HG03060 (cell line): Measurements from ENCODE around the gene SLC29A2.
A peak's percentile ranks its signal among the peaks of the same experiment; 100 is the strongest.
"Not testable (repeated sequence)": the region's sequence is repeated elsewhere in the genome, so short reads cannot be mapped to it uniquely, and the experiment has no call there.

ENCODE experiments used
- ATAC-seq: cut with Tn5 transposase; IDR thresholded peaks from one replicate; pipeline ENCODE4 v1.9.1; 2021; ENCODE audit warnings: low read depth, moderate number of reproducible peaks; ENCODE audit not compliant: unreplicated experiment

SLC29A2 gene

DNA sequence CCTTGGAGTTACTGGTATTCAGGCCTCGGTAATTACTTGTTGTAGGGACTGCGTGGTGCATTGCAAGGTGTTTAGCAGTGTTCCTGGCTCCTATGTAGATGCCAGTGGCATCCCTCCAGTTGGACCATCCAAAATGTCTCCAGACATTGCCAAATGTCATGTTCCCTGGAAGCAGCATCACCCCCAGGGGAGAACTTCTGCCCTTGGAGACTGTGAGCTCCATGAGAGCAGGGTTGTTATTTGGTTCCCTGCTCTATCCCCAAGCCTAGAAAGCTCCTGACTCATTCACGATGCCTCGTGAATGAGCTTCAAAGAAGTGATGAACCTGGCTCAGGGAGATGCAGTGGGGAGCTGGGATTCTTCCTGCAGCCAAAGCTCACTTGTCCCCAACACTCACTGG is 50.0 kb downstream of the SLC29A2 start:
- ATAC-seq, result no peak

DNA sequence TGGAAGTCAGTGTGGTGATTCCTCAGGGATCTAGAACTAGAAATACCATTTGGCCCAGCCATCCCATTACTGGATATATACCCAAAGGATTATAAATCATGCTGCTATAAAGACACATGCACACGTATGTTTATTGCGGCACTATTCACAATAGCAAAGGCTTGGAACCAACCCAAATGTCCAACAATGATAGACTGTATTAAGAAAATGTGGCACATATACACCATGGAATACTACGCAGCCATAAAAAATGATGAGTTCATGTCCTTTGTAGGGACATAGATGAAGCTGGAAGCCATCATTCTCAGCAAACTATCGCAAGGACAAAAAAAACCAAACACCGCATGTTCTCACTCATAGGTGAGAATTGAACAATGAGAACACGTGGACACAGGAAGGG is 50.8 kb downstream of the SLC29A2 start:
- ATAC-seq, result not testable (repeated sequence)

DNA sequence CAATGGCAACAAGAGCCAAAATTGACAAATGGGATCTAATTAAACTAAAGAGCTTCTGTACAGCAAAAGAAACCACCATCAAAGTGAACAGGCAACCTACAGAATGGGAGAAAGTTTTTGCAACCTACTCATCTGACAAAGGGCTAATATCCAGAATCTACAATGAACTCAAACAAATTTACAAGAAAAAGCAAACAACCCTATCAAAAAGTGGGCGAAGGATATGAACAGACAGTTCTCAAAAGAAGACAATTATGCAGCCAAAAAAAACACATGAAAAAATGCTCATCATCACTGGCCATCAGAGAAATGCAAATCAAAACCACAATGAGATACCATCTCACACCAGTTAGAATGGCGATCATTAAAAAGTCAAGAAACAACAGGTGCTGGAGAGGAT is 51.3 kb downstream of the SLC29A2 start:
- not testable (repeated sequence) for ATAC-seq

DNA sequence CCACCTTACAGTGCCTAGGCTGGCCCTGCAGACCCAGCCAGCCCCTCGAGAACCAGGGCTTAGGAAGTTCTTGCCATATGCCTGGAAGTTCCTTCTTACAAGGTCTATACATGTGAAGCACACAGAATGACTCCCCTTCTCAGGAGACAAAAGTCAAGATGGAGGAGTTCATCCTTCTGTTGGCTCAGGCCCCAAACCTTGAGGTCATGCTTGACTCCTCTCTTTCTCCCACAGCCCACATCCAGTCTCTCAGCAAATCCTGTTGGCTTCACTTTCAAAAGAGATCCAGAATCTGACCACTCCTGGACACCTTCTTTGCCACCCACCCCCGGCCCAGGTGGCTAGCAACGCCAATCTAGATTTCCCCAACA is 53.0 kb downstream of the SLC29A2 start:
- ATAC-seq, result no peak

DNA sequence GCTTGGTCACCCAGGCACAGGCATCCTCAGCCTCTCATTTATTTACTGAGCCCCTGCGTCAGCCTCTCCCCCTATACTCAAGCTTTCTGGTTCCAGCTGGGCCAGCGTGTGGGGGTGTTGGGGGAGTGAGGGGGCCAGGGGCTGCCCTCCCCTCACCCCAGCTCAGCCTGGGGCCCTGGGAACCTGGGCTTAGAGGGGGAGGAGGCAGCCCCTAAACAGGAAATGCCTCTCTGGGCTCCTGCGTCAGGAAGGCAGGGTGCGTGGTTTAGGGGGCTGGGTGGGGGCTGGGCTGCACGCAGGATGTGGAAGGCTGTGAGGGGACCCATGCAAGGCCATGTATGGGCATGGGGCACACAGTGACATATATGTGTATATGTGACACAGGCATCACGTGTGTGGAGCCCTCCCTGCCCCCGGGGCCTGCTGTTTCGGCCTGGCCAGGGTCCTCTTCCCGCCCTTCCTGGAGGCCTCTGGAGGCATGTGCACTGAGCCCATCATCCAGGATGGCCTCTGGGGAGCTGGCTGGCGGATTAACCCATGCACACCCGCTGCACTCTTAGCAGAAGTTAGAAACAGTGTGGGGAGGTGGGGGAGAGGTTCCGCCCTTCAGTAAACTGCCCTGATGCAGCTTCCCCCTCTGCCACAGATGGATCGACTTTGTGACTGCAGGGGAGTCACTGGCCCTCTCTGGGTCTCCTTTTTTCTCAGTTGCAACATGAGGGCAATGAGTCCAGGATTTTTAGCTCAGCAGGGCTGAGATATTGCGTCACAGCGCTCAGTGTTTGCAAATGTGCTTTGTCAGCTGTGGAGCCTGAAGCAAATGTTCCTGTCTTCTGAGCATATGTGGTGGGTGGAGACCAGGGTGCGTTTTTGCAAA is 53.6 kb downstream of the SLC29A2 start:
- no peak for ATAC-seq

DNA sequence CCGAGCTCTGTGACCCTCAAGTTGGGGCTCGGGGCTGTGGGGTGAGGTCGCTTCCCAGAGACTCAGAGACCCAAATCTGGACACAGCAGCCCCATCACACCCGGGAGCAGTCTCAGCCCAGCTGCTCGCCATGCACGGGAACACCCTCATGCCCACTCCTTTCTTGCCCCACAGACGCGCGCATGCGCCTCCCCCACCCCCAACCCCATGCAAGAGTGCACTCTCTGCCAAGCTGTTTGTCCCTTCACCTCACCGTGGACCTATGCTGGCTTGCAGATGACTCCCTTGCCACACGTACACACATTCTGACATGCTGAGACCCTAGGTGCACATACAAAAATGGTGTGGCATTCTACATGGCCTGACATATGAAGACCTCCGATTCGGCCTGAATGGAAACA is 54.2 kb downstream of the SLC29A2 start:
- ATAC-seq, result no peak

DNA sequence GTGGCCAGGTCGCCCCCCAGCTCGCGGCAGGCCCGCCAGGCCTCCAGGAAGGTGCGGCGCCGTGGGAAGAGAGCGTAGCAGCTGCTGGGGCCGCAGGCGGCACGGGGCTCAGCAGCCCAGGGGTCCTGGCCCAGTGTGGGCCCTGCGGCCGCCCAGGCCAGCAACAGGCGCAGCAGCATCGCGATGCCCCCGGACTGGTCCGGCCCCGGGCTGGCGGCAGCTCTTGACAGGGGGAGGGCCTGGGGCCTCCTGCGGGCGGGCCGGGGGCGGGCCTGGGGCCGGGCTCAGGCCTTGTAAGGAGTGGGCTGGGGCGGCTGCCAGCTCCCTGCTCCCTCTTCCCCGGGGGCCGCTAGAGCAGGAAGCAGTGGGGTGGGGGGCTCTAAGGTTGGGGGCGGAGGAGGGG is 54.7 kb downstream of the SLC29A2 start, which contains the start of gene CD248:
TSS of gene CD248 (minus strand) at position 196 of the 403 bp plus-strand sequence. CDS start at position 179, 17 bp downstream.
- no peak for ATAC-seq

DNA sequence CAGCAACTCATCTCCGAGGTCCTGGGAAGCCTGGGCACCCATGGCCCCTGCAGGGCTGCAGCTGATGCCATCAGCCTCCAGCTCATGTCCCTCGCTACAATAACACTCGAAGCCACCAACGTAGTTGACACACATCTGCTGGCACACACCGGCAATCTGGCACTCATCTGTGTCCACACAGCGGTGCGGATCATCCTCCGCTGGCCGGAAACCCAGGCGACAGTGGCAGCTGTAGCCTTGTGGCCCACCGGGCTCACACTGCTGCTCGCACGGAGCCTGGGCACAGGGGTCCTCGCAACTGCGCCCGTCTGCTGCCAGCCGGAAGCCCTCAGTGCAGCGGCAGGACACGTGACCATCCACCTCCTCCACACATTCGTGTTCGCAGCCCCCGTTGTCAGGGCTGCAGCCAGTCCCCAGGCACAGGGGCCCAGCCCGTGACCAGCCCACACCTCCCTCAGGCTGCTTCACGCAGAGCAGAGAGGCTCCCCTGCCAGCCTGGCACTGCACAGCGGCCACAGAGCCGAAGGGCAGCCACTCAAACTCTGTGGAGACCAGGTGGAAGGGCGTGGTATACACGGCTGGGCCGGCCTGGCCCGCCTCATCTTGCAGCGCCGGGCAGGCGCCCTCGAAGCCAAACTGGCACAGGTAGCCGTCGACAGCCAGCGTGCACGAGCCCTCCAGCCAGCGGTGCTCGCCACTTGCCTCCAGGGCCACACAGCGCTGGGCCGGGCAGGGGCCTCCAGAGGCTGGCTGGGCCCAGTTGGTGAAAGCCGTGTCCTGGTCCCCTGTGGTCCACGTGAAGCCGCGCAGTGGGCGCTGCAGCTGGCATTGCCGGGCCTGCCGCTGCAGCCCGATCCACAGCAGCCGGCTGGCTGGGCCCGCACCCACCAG is 55.4 kb downstream of the SLC29A2 start:
- no peak for ATAC-seq

DNA sequence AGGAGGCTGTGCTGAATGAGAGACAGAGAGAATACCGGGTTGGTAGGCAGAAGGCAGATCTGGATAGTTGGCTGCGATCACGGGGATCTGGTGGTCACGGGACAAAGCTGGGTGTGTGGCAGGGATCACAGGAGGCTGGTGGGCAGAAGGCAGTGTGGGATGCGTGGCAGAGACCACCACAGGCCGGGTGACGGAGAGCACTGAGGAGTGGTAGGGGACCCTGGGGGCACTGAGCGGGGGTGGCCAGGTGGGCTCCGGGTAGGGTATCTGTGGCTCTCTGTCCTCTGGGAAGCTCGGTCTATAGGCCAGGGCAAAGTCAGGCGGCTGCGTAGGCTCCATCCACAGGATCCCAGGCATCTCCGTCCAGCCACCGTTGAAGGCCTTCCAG is 56.1 kb downstream of the SLC29A2 start:
- ATAC-seq, result no peak

DNA sequence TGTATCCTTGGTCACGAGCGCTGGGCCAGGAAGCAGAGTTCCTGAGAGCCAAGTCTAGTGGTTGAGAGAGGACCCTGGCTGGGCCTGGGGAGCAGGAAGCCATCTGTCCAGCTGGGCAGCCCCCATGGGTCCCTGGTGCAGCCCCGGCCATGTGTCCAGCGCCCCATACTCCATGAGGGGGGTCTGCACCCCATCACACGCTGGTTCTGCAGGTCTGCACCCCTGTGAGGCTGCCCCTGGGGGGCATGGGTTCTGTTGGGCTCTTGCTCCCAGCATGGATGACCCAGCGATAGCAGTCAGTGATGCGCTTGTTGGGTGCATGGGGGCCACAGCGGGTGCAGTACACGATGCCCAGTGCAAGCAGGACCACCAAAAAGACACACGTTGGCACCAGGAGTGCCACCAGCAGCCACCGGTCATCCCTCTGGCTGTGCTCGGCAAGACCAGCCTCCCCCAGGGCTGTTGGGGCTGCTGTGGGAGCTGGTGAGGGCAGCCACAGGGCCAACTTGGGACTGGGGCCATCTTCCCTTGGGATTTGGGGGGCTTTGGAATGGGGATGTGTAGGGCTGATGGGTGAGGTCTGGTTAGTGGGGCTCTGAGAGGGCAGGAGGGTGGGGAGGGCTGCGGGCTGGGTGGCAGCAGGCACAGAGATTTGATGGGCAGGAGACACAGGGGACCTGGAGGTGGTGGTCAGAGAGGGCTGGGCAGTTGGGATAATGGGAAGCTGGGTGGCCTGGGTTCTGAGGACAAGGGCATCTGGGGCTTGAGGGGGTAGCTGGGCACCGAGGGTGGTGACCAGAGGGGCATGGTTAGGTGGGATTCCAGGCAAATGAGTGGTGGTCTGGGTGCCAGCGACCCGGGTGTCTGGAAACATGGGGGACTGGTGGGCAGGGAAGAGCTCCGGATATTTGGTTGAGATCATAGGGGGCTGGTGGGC is 56.7 kb downstream of the SLC29A2 start:
- no peak for ATAC-seq

DNA sequence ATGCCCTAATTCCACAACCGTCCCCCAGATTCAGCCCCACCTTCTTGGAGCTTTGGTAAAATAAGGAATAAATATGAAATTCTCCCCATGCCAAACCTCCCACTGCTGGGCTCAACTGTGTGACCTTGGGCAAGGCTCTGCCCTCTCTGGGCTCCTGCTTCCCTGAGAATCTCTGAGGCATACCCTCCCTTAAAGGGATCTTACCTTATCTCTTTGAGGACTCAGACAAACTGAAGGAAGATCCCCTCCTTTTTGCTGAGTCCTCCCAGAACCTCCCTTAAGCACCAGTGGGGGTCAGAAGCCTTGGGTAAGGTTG is 57.4 kb downstream of the SLC29A2 start:
- ATAC-seq, result no peak

DNA sequence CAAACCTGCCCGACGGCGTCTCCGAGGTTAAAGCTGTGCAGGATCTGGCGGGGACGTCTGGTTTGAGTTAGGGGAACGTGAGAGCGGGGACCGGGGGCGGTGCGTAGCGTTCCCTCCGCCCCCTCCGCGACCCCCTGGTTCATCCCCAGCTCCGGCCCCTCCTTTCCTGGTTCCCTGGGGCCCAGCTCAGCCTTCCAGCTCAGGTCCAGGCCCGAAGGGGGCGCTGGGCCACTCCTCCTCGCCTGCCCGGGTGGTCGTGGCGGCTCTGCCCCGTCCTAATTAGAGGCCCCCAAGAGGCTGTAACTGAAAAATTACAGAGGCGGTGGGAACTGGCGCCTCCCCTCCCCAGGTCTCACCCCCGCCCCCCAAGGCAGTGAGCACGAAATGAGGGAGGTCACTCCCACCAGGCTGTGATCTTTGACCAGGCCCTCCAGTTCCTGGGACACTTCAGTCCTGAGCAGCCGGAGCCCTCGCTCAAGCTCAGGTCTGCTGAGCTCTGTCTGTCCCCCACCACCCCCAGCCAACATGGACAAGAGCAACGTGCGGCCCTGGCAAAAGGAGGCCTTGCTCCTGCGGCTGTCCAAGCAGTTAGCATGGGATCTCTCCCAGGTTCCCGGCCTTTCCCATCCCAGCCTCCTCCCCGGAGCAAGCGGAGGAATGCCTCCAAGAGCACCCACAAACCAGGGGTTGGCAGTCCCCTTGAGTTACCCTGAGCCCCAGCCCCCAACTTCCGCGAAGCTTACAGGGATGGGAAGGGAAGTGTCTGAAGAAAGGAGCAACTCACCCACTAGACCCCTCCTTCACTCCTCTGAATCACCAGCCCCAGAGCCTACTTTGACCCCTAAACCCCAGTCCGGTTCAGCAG is 58.0 kb downstream of the SLC29A2 start:
- ATAC-seq, result no peak

DNA sequence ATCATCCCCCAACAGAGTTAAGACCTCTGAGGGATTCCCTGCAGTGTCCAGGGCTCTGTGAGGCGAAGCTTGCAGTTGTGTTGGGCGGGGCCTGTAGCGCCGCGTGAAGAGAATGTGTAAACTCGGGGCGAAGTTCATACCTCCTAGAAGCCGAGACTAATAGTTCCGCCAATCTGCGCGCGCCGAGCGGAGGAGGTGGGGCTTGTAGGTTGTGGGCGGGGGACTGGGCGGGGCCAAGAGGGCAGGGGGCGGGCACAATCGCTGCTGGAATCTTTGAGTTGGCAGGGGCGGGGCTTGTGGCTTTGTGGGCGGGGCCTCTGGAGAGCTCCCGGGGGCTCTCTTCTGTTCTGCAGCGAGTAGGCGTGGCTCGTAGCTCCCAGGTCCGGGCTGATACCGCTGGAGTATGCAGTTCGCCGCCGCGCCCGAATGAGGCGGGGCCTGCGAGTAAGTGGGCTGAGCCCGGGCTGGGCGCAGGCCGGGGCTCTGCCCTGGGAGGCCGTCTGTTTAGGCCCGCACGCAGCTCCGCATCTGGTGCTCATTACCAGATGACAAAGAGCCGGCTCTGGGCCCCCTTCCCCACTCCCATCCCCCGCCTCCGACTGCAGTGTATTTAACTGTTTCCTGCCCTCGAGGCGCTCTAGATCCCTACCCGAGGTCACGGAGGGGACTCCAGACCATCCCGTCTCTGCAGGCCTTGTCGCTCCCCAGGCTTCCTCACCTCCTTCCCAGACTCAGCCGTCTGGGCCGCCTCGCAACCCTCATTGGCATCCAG is 58.8 kb downstream of the SLC29A2 start:
- peak; percentile 38 for ATAC-seq
